Measurements from ENCODE around the gene LYPD5. TPM values are rescaled to one million over a fixed set of nuclear protein-coding genes. Genes with fewer than 3 reads are reported as not detected.

The LYPD5 gene
- total RNA-seq (1 to 10 TPM in 3 of 4 donors, under 1 TPM in 1; 0.83 to 6.8 (median 1.5) TPM), polyA plus RNA-seq (10 to 100 TPM in 1 of 3 donors, 1 to 10 TPM in 1, under 1 TPM in 1; 0.60 to 10.6 (median 2.1) TPM)

- H3K9me3 ChIP-seq = no peaks in the 10 kb centered on the region
- no peak for DNase-seq
- WGBS, 2 donors = 67 to 73% methylated on average over 12 of the region's 12 CpGs
- peaks cover 0 to 13% (median 11%) of the 10 kb centered on the region in 4 donors for H3K4me1 ChIP-seq
- no peak within 1 kb of the TSS for H3K4me3 ChIP-seq
- H3K27ac ChIP-seq = no peak within 1 kb of the TSS
- no peak for TF ChIP-seq CTCF (IDR thresholded peaks at IDR 0.05)
- TF ChIP-seq POLR2AphosphoS5 (IDR thresholded peaks at IDR 0.05) = no peak
- TF ChIP-seq EP300 (IDR thresholded peaks at IDR 0.05) = no peak
- TF ChIP-seq POLR2A (IDR thresholded peaks at IDR 0.05) = no peak
- peaks cover 8 to 28% (median 15%) of the 10 kb centered on the region in 3 donors for H3K27me3 ChIP-seq
- intact Hi-C loops (cut with DNase I) = no loop called here
- no peaks in the 10 kb centered on the region for H3K36me3 ChIP-seq
Observed at GRCh38 chr19:43802216-43802951, at the start of gene LYPD5. TSS of gene LYPD5 (minus strand) at chr19:43802447. CDS start at chr19:43802380, 67 bp downstream.

- H3K36me3 ChIP-seq = peaks cover 20 to 73% (median 44%) of the 10 kb centered on the region in 4 donors
- peaks cover 40 to 88% (median 58%) of the 10 kb centered on the region in 4 donors for H3K9me3 ChIP-seq
- H3K27me3 ChIP-seq = no peaks in the 10 kb centered on the region
- H3K4me3 ChIP-seq = no peak overlapping the region
- H3K4me1 ChIP-seq = no peaks in the 10 kb centered on the region
- TF ChIP-seq POLR2AphosphoS5 (IDR thresholded peaks at IDR 0.05) = no peak
- no peak for TF ChIP-seq EP300 (IDR thresholded peaks at IDR 0.05)
- TF ChIP-seq CTCF (IDR thresholded peaks at IDR 0.05) = no peak
- TF ChIP-seq POLR2A (IDR thresholded peaks at IDR 0.05) = no peak
- DNase-seq = no peak
- intact Hi-C loops (cut with DNase I) = no loop called here
- H3K27ac ChIP-seq = no peak overlapping the region
Observed at GRCh38 chr19:43848821-43849220, 46.6 kb upstream of the LYPD5 start.

- Histone ChIP-seq H3K27me3 (no peaks in the 10 kb centered on the region), H3K27ac (no peak overlapping the region), H3K9me3 (peaks cover 36 to 88% (median 57%) of the 10 kb centered on the region in 4 donors), H3K4me3 (no peak overlapping the region), H3K36me3 (peaks cover 29 to 82% (median 53%) of the 10 kb centered on the region in 4 donors), H3K4me1 (no peaks in the 10 kb centered on the region)
- WGBS, 2 donors = 93 to 94% methylated on average over 4 of the region's 4 CpGs
- TF ChIP-seq POLR2A (IDR thresholded peaks at IDR 0.05) (no peak), EP300 (IDR thresholded peaks at IDR 0.05) (no peak), CTCF (IDR thresholded peaks at IDR 0.05) (no peak), POLR2AphosphoS5 (IDR thresholded peaks at IDR 0.05) (no peak)
- intact Hi-C loops (cut with DNase I) = no loop called here
- DNase-seq = no peak
Observed at GRCh38 chr19:43847884-43848283, 45.6 kb upstream of the LYPD5 start.

GRCh38 chr19:43847246-43847645 lies 45.0 kb upstream of the LYPD5 start:
- no peak for DNase-seq
- no peak overlapping the region for H3K27ac ChIP-seq
- H3K9me3 ChIP-seq = peaks cover 31 to 88% (median 59%) of the 10 kb centered on the region in 4 donors
- intact Hi-C loops (cut with DNase I) = no loop called here
- WGBS, 2 donors = 92 to 98% methylated on average over 1 of the region's 1 CpG
- TF ChIP-seq POLR2AphosphoS5 (IDR thresholded peaks at IDR 0.05) (no peak), POLR2A (IDR thresholded peaks at IDR 0.05) (no peak), CTCF (IDR thresholded peaks at IDR 0.05) (no peak), EP300 (IDR thresholded peaks at IDR 0.05) (no peak)
- H3K4me1 ChIP-seq = no peaks in the 10 kb centered on the region
- H3K4me3 ChIP-seq = no peak overlapping the region
- peaks cover 35 to 89% (median 59%) of the 10 kb centered on the region in 4 donors for H3K36me3 ChIP-seq
- no peaks in the 10 kb centered on the region for H3K27me3 ChIP-seq

Measured in sigmoid colon (tissue), 7 donors.